Upper lobe of right lung (tissue), 1 donor: Measurements from ENCODE around the gene APOBEC3G. TPM values are rescaled to one million over a fixed set of nuclear protein-coding genes. Genes with fewer than 3 reads are reported as not detected.
A peak's percentile ranks its signal among the peaks of the same experiment; 100 is the strongest.

ENCODE experiments used
- ATAC-seq: fragments of 200-7000 bp; cut with Tn5 transposase; one replicate; pipeline ENCODE4 v1.9.1; 2020; ENCODE audit warnings: mild to moderate bottlenecking, moderate library complexity
- DNase-seq: peaks from one replicate; pipeline ENCODE4 v3.0.0-alpha.2; 2020
- H3K27ac ChIP-seq: fragments of 200-600 bp; one replicate; pipeline ENCODE4 v1.8.0; 2022
- H3K27me3 ChIP-seq: fragments of 200-600 bp; one replicate; pipeline ENCODE4 v1.8.0; 2022; ENCODE audit warnings: mild to moderate bottlenecking
- H3K36me3 ChIP-seq: fragments of 200-600 bp; one replicate; pipeline ENCODE4 v1.8.0; 2022
- H3K4me1 ChIP-seq: fragments of 200-600 bp; one replicate; pipeline ENCODE4 v1.8.0; 2022
- H3K4me3 ChIP-seq: fragments of 200-600 bp; one replicate; pipeline ENCODE4 v1.8.0; 2022; ENCODE audit warnings: mild to moderate bottlenecking
- H3K9me3 ChIP-seq: fragments of 200-600 bp; one replicate; pipeline ENCODE4 v1.8.0; 2022
- CTCF ChIP-seq: fragments of 200-600 bp; IDR thresholded peaks from one replicate; pipeline ENCODE4 v1.8.0; 2022; ENCODE audit warnings: antibody characterized with exemption
- intact Hi-C: fragments of 100-400 bp; cut with DNase I; formaldehyde crosslinking; loops from one replicate; pipeline ENCODE4 v1.11.0; 2022
- total RNA-seq: library from RNA; stranded (reverse); fragmentation: NEBNext Ultra II Directional; extraction: Animal tissue kit (Norgen Biotek cat#: 25700); gene quantifications from one replicate; pipeline ENCODE4 v1.2.1, GENCODE V29; 2021
- donor health status: DM: no; HTN: yes; CAD: no; lungs with severe emphysema.

Gene APOBEC3G
- total RNA-seq, 1 donor from 2014 or later: 16.1 TPM

GRCh38 chr22:39087881-39088684, 11.0 kb downstream of the APOBEC3G start:
- no peak for DNase-seq
- Histone ChIP-seq H3K36me3 (no peaks in the 10 kb centered on the region), H3K4me3 (no peak overlapping the region), H3K9me3 (no peaks in the 10 kb centered on the region), H3K4me1 (no peaks in the 10 kb centered on the region), H3K27me3 (no peaks in the 10 kb centered on the region), H3K27ac (no peak overlapping the region)
- TF ChIP-seq CTCF: no peak
- intact Hi-C loops: no loop called here
- peak; percentile 4 for ATAC-seq

DNA sequence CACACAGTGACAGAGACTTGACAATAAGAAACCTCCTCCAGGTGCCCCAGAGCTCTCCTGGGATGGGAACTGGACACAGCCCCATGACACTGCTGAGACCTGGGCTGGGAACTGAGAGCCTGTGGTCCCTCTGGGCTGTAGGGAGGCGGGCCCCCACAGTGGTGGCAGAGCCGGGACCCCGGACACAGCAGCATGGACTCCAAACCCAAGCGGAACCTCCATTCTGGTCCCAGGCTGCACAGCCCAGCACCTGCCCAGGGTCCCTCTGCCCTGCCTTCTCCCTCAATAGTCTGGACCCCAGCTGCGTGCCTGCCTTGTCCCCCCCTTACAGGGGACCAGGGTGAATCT, 11.6 kb downstream of the APOBEC3G start:
- DNase-seq (no peak), ATAC-seq (no peak)
- no peaks in the 10 kb centered on the region for H3K9me3 ChIP-seq
- H3K27ac ChIP-seq: no peak overlapping the region
- H3K4me1 ChIP-seq: no peaks in the 10 kb centered on the region
- H3K4me3 ChIP-seq: no peak overlapping the region
- no peaks in the 10 kb centered on the region for H3K36me3 ChIP-seq
- intact Hi-C loops: no loop called here
- no peaks in the 10 kb centered on the region for H3K27me3 ChIP-seq
- no peak for TF ChIP-seq CTCF

DNA sequence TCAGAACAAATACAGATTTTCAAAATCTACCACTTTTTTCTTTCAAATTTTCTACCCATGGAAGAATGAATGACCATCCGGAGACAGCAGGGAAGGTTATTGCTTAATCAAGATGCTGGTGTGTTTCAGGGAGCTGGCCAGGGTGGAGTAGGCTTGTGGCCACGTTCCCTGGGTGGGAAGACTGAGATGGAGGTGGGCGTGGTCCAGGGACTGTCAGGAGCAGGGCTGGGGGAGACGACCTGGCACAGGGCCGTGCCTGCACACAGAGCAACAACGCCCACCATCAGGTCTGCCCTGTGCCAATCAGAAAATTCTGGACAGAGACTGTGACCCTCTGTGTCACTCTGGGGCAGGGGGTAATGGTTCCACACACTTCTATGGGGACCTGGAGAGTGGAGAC, 12.9 kb downstream of the APOBEC3G start:
- intact Hi-C loops: no loop called here
- Histone ChIP-seq H3K4me1 (no peaks in the 10 kb centered on the region), H3K36me3 (no peaks in the 10 kb centered on the region), H3K27ac (peak overlapping the region; percentile 33), H3K4me3 (no peak overlapping the region), H3K27me3 (no peaks in the 10 kb centered on the region), H3K9me3 (no peaks in the 10 kb centered on the region)
- DNase-seq: no peak
- ATAC-seq: no peak
- TF ChIP-seq CTCF: no peak

DNA sequence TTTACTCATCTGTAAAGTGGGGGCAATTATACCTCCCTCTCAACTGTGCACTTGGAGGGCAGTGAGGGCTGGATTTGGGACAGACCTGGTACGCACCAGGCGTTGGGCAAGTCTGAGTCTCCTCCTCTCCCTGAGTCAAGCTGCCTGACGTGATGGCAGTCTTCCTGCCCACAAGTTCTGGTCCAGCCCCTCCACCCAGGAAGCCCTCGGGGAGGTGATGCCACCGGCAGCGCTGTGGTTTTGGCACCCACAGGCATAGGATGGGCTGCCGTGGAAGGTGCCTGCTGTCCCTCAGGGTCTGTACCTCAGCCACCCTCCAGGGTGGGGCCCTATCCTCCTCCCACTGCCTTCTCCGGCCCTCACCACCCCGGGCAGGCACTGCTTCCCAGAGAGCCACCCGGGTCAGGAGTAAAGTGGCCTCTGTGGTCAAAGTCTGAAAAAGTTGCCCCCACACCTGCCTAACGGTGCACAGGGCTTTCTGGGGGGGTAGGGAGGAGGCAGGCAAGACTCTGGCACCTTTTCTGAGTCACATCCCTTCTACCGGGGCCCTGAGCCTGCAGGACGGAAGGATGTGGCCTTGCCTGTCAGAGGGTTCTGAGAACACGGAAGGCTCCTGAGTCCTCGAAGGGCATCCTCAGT, 13.5 kb downstream of the APOBEC3G start:
- H3K4me1 ChIP-seq: no peaks in the 10 kb centered on the region
- no peaks in the 10 kb centered on the region for H3K27me3 ChIP-seq
- ATAC-seq (peak; percentile 65), DNase-seq (no peak)
- H3K9me3 ChIP-seq: no peaks in the 10 kb centered on the region
- peak overlapping the region; percentile 33 for H3K27ac ChIP-seq
- H3K4me3 ChIP-seq: no peak overlapping the region
- TF ChIP-seq CTCF: no peak
- intact Hi-C loops: no loop called here
- H3K36me3 ChIP-seq: no peaks in the 10 kb centered on the region

GRCh38 chr22:39091126-39092081, 14.3 kb downstream of the APOBEC3G start:
- intact Hi-C loops: no loop called here
- Histone ChIP-seq H3K36me3 (no peaks in the 10 kb centered on the region), H3K4me1 (peaks cover 3% of the 10 kb centered on the region), H3K27ac (peak overlapping the region; percentile 30), H3K4me3 (no peak overlapping the region), H3K9me3 (no peaks in the 10 kb centered on the region), H3K27me3 (no peaks in the 10 kb centered on the region)
- DNase-seq (no peak), ATAC-seq (no peak)
- TF ChIP-seq CTCF: no peak
